ENCODE results near the gene GFOD1.

The GFOD1 gene

GRCh38 chr6:13473768-13474165 is 13.6 kb downstream of the GFOD1 start:
- no peak for TF ChIP-seq CTCF (conservative IDR thresholded peaks at IDR 0.05; ENCODE audit: control insufficient read depth, insufficient read depth, low read depth, low read length)
- no peak for DNase-seq (ENCODE audit: low read depth)
- no peak overlapping the region for H3K4me3 ChIP-seq (ENCODE audit: control insufficient read depth, low read depth, low read length)

GRCh38 chr6:13472976-13473767 is 14.2 kb downstream of the GFOD1 start:
- no peak overlapping the region for H3K4me3 ChIP-seq (ENCODE audit: control insufficient read depth, low read depth, low read length)
- no peak for DNase-seq (ENCODE audit: low read depth)
- TF ChIP-seq CTCF (conservative IDR thresholded peaks at IDR 0.05; ENCODE audit: control insufficient read depth, insufficient read depth, low read depth, low read length) = no peak

DNA sequence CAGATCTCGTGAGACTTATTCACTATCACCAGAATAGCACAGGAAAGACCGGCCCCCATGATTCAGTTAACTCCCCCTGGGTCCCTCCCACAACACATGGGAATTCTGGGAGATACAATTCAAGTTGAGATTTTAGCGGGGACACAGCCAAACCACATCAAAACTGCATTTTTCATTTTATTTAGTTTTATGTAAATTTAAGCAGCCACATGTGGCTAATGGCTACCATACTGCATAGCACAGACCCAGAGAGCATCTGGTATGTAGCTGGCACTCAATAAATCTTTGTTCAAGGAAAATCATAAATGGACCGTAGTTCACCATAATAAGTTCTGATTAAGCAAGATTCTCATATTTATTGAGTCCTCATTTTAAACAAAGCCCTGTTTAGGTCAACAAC is 15.3 kb downstream of the GFOD1 start:
- no peak for DNase-seq (ENCODE audit: low read depth)
- H3K4me3 ChIP-seq (ENCODE audit: control insufficient read depth, low read depth, low read length) = no peak overlapping the region
- no peak for TF ChIP-seq CTCF (conservative IDR thresholded peaks at IDR 0.05; ENCODE audit: control insufficient read depth, insufficient read depth, low read depth, low read length)

GRCh38 chr6:13471184-13471583 is 16.2 kb downstream of the GFOD1 start:
- no peak for TF ChIP-seq CTCF (conservative IDR thresholded peaks at IDR 0.05; ENCODE audit: control insufficient read depth, insufficient read depth, low read depth, low read length)
- H3K4me3 ChIP-seq (ENCODE audit: control insufficient read depth, low read depth, low read length) = no peak overlapping the region
- DNase-seq (ENCODE audit: low read depth) = no peak

DNA sequence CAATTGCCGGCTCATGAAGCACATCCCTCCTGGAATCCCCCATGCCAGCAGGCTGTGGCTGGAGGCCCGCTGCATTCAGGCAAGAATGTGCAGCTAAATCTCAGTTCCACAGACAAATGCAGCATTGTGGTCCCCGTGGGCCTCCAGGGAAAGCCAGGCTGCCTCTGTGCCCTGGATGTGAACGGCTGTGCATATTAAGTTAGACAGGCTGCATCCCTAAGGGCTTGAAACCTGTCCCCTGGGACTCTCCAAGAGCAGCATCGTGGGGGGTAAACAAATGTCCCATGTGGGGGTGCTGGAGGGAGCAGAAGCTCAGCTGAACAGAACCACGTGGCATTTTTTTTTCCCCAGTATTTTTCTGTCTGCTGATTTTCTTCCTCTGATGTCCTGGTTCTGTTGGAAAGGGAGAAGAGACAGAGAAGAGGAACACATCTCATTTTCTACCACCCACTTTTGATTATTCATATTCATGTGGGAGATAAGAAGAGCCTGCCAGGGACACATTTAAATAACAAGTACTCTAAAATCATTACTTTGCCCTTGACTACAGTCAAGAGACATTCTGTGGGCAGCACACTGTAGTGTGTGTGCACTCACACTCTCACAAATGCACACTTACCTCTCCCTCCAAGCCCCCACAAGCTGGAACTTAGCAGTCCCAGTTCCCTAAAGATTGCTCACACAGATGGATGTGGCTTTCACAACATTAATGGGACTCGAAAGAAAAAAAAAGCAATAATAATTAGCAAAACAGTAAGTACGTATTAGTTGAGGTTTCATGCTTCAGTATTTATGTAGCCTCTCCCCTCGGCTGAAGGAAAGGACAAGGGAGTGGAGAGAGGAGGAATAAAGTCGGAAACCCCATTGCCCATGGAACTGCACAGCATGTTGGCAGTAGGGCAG is 16.9 kb downstream of the GFOD1 start:
- no peak for DNase-seq (ENCODE audit: low read depth)
- H3K4me3 ChIP-seq (ENCODE audit: control insufficient read depth, low read depth, low read length) = no peak overlapping the region
- TF ChIP-seq CTCF (conservative IDR thresholded peaks at IDR 0.05; ENCODE audit: control insufficient read depth, insufficient read depth, low read depth, low read length) = no peak

GRCh38 chr6:13469693-13470092 is 17.7 kb downstream of the GFOD1 start:
- peak; percentile 46 for DNase-seq (ENCODE audit: low read depth)
- TF ChIP-seq CTCF (conservative IDR thresholded peaks at IDR 0.05; ENCODE audit: control insufficient read depth, insufficient read depth, low read depth, low read length) = no peak
- H3K4me3 ChIP-seq (ENCODE audit: control insufficient read depth, low read depth, low read length) = no peak overlapping the region

All from fibroblast of mammary gland (primary cell).